Astrocyte (in vitro differentiated cells and primary cell): ENCODE data around the gene AMOTL1. TPM values are rescaled to one million over a fixed set of nuclear protein-coding genes. Genes with fewer than 3 reads are reported as not detected.

ENCODE experiments used
- DNase-seq: peaks from one replicate; pipeline ENCODE4 v3.0.0-alpha.2; 2010; ENCODE audit warnings: low read depth
- FAIRE-seq: peaks from 2 replicates; lab custom pipeline; 2011; peaks lifted over from hg19 to GRCh38; lab: Jason Lieb, UNC
- H2AFZ ChIP-seq: 2 replicates; pipeline ENCODE4 v1.6.0; 2012; ENCODE audit warnings: low read depth, low read length, inconsistent platforms
- H3K27ac ChIP-seq: 2 replicates; pipeline ENCODE4 v1.5.1; 2011; ENCODE audit warnings: low read depth, low read length, inconsistent platforms
- H3K27me3 ChIP-seq: 2 replicates; pipeline ENCODE4 v1.6.0; 2011; ENCODE audit warnings: low read length, inconsistent platforms; ENCODE audit not compliant: insufficient read depth
- H3K36me3 ChIP-seq: 2 replicates; pipeline ENCODE4 v1.5.1; 2011; ENCODE audit warnings: low read length, inconsistent platforms; ENCODE audit not compliant: insufficient read depth
- H3K4me1 ChIP-seq: 2 replicates; pipeline ENCODE4 v1.5.1; 2011; ENCODE audit warnings: low read length, inconsistent platforms; ENCODE audit not compliant: insufficient read depth
- H3K4me2 ChIP-seq: 2 replicates; pipeline ENCODE4 v1.6.0; 2012; ENCODE audit warnings: low read length, inconsistent platforms
- H3K4me3 ChIP-seq: 2 replicates; pipeline ENCODE4 v1.5.1; 2011; ENCODE audit warnings: low read depth, mild to moderate bottlenecking, low read length, inconsistent platforms; ENCODE audit not compliant: insufficient read depth
- H3K79me2 ChIP-seq: 2 replicates; pipeline ENCODE4 v1.6.0; 2012; ENCODE audit warnings: mild to moderate bottlenecking, low read length, inconsistent platforms; ENCODE audit not compliant: insufficient read depth
- H3K9ac ChIP-seq: 2 replicates; pipeline ENCODE4 v1.6.0; 2012; ENCODE audit warnings: mild to moderate bottlenecking, low read length, inconsistent platforms
- H3K9me3 ChIP-seq: 2 replicates; pipeline ENCODE4 v1.5.1; 2012; ENCODE audit warnings: low read depth, mild to moderate bottlenecking, low read length, inconsistent platforms; ENCODE audit not compliant: insufficient read depth
- H4K20me1 ChIP-seq: 2 replicates; pipeline ENCODE4 v1.6.0; 2012; ENCODE audit warnings: low read length, inconsistent platforms; ENCODE audit not compliant: insufficient read depth
- H3K27ac Mint-ChIP-seq: one replicate; pipeline ENCODE4 v1.8.0; 2021; ENCODE audit warnings: mild to moderate bottlenecking, mixed read lengths; ENCODE audit not compliant: unreplicated experiment
- H3K27me3 Mint-ChIP-seq: one replicate; pipeline ENCODE4 v1.8.0; 2021; ENCODE audit warnings: low read depth, mixed read lengths; ENCODE audit not compliant: unreplicated experiment
- H3K36me3 Mint-ChIP-seq: one replicate; pipeline ENCODE4 v1.8.0; 2021; ENCODE audit warnings: low read depth, mixed read lengths; ENCODE audit not compliant: unreplicated experiment
- H3K4me1 Mint-ChIP-seq: one replicate; pipeline ENCODE4 v1.8.0; 2021; ENCODE audit warnings: low read depth, mixed read lengths; ENCODE audit not compliant: unreplicated experiment
- H3K4me3 Mint-ChIP-seq: one replicate; pipeline ENCODE4 v1.8.0; 2021; ENCODE audit warnings: mild to moderate bottlenecking, moderate library complexity, mixed read lengths; ENCODE audit not compliant: unreplicated experiment
- H3K9me3 Mint-ChIP-seq: one replicate; pipeline ENCODE4 v1.8.0; 2021; ENCODE audit warnings: mild to moderate bottlenecking, mixed read lengths; ENCODE audit not compliant: unreplicated experiment
- CTCF ChIP-seq: IDR thresholded peaks from 2 replicates; pipeline ENCODE4 v1.5.1; 2011; ENCODE audit warnings: low read depth, mild to moderate bottlenecking, inconsistent platforms, low read length, moderate library complexity; ENCODE audit not compliant: insufficient read depth
- EZH2 ChIP-seq: IDR thresholded peaks from 2 replicates; pipeline ENCODE4 v1.6.1; 2012; ENCODE audit warnings: mild to moderate bottlenecking, low read length, inconsistent platforms; ENCODE audit not compliant: insufficient read depth
- total RNA-seq: library from RNA; stranded (reverse); gene quantifications from 2 replicates; pipeline ENCODE4 v1.2.1, GENCODE V29; 2021

Gene AMOTL1
- total RNA-seq, 1 donor from 2014 or later, result 47.8 TPM

- Mint-ChIP-seq H3K36me3 (no peaks in the 10 kb centered on the region), H3K27me3 (peaks cover 1% of the 10 kb centered on the region), H3K27ac (no peak overlapping the region), H3K4me1 (peaks cover 38% of the 10 kb centered on the region), H3K9me3 (no peaks in the 10 kb centered on the region), H3K4me3 (no peak overlapping the region)
- Histone ChIP-seq H3K27me3 (no peaks in the 10 kb centered on the region), H3K36me3 (no peaks in the 10 kb centered on the region), H3K4me2 (no peak overlapping the region), H3K4me3 (no peak overlapping the region), H3K9me3 (no peaks in the 10 kb centered on the region), H2AFZ (no peak overlapping the region), H3K79me2 (no peaks in the 10 kb centered on the region), H3K4me1 (peaks cover 25% of the 10 kb centered on the region), H3K9ac (no peak overlapping the region), H4K20me1 (no peaks in the 10 kb centered on the region), H3K27ac (no peak overlapping the region)
- no peak for FAIRE-seq
- no peak for DNase-seq
- TF ChIP-seq EZH2 (no peak), CTCF (no peak)
Measured at GRCh38 chr11:94730153-94730552, 38.0 kb upstream of the AMOTL1 start.

- DNase-seq, result peak; percentile 67
- H3K27ac ChIP-seq, result peak overlapping the region; percentile 64
- Mint-ChIP-seq H3K4me1 (peaks cover 38% of the 10 kb centered on the region), H3K27ac (peak overlapping the region; percentile 47), H3K4me3 (no peak overlapping the region), H3K27me3 (no peaks in the 10 kb centered on the region), H3K36me3 (no peaks in the 10 kb centered on the region), H3K9me3 (no peaks in the 10 kb centered on the region)
- H2AFZ ChIP-seq, result no peak overlapping the region
- no peak overlapping the region for H3K4me3 ChIP-seq
- H3K4me1 ChIP-seq, result peaks cover 31% of the 10 kb centered on the region
- no peaks in the 10 kb centered on the region for H3K36me3 ChIP-seq
- H3K27me3 ChIP-seq, result no peaks in the 10 kb centered on the region
- H3K9me3 ChIP-seq, result no peaks in the 10 kb centered on the region
- H4K20me1 ChIP-seq, result no peaks in the 10 kb centered on the region
- TF ChIP-seq CTCF, result no peak
- TF ChIP-seq EZH2, result no peak
- H3K4me2 ChIP-seq, result peak overlapping the region; percentile 29
- H3K79me2 ChIP-seq, result no peaks in the 10 kb centered on the region
- H3K9ac ChIP-seq, result no peak overlapping the region
- peak; percentile 85 for FAIRE-seq
Measured at GRCh38 chr11:94731880-94732601, 36.1 kb upstream of the AMOTL1 start.

- Histone ChIP-seq H3K36me3 (no peaks in the 10 kb centered on the region), H3K4me3 (no peak overlapping the region), H3K27ac (peak overlapping the region; percentile 64), H3K27me3 (no peaks in the 10 kb centered on the region), H4K20me1 (no peaks in the 10 kb centered on the region), H2AFZ (no peak overlapping the region), H3K79me2 (no peaks in the 10 kb centered on the region), H3K9ac (no peak overlapping the region), H3K4me2 (peak overlapping the region; percentile 29), H3K4me1 (peaks cover 38% of the 10 kb centered on the region), H3K9me3 (no peaks in the 10 kb centered on the region)
- no peak for TF ChIP-seq EZH2
- no peak for TF ChIP-seq CTCF
- H3K27ac Mint-ChIP-seq, result no peak overlapping the region
- H3K4me3 Mint-ChIP-seq, result no peak overlapping the region
- no peak for FAIRE-seq
- H3K4me1 Mint-ChIP-seq, result peaks cover 38% of the 10 kb centered on the region
- no peaks in the 10 kb centered on the region for H3K27me3 Mint-ChIP-seq
- no peaks in the 10 kb centered on the region for H3K9me3 Mint-ChIP-seq
- H3K36me3 Mint-ChIP-seq, result no peaks in the 10 kb centered on the region
- DNase-seq, result peak; percentile 75
Measured at GRCh38 chr11:94732617-94733281, 35.4 kb upstream of the AMOTL1 start.
